NCI-H187 (cell line): ENCODE measurements around the gene VAMP4.

ENCODE experiments used
- DNase-seq, 2 experiments: peaks; one replicate each; lab custom pipeline; 2025; lab: John Stamatoyannopoulos, UW

Gene VAMP4

DNA sequence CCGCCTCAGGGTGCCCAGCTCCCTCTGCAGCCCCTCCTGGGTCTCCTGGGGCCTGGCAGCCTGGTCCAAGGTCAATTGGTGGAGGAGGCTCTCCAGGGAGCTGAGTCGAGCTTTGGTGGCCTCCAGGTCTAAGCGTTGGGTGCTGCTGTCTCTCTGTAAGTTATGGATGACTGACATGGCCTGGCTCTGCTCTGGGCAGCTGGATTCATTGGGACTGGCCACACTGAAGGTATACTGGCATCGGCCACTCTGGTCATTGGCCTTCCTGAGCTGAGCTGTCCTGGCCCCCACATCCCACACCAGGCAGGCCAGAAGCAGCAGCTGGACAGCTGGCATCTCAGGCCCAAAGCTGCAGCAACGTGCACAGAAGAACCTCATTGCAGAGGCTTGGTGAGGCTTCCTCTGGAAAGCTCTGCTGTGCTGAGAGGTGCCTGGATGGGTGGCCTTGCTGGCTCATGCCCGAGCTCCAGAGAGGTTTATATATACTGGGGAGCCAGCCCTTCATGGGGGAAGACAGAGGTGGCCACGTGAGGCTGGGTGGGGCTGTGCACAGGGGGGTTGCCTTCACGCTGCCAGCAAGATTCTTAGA, 89.5 kb downstream of the VAMP4 start, which contains the start of gene MYOC:
TSS of gene MYOC (minus strand) at position 455 of the 589 bp plus-strand sequence. CDS start at position 378, 77 bp downstream.
- no peak for DNase-seq
